SK-N-SH (cell line): ENCODE measurements around the gene CCR5AS.

Experiments used
- CTCF ChIA-PET: fragments of 300-600, 350-600 bp; formaldehyde crosslinking; extraction: SDS; loops from one replicate; lab custom pipeline; 2021; lab: Yijun Ruan, JAX
- POLR2A ChIA-PET: fragments of 350-600 bp; sonication (Branson Sonifier 250); formaldehyde crosslinking; extraction: SDS; loops from one replicate; lab custom pipeline; 2020; ENCODE audit warnings: antibody characterized with exemption, inconsistent platforms; lab: Yijun Ruan, JAX
- DNase-seq: peaks from one replicate; pipeline ENCODE4 v3.0.0; 2012
- H2AFZ ChIP-seq: fragments of 200-600 bp; sonication (generic); 2 replicates; pipeline ENCODE4 v1.8.1; 2016; ENCODE audit warnings: antibody characterized with exemption, mild to moderate bottlenecking, low read depth
- H3F3A ChIP-seq: fragments of 200-600 bp; sonication (generic); replicated peaks from 2 replicates; pipeline ENCODE3; 2016; ENCODE audit warnings: antibody characterized with exemption, mild to moderate bottlenecking; ENCODE audit not compliant: insufficient read depth
- H3K27ac ChIP-seq, 2 experiments: fragments of 200-500 bp in 1 of 2; fragments of 200-600 bp in 1 of 2; sonication (Bioruptor generic) in 1 of 2; sonication (generic), shearing (Covaris generic) in 1 of 2; 2 replicates each; pipeline versions ENCODE4 v1.5.1 to v1.6.1; 2014 to 2016; ENCODE audit warnings: low read depth in 2 of 2, inconsistent platforms in 1 of 2, low read length in 1 of 2, mild to moderate bottlenecking in 1 of 2, mixed read lengths in 1 of 2
- H3K27me3 ChIP-seq: fragments of 200-600 bp; sonication (generic), shearing (Covaris generic); 2 replicates; pipeline ENCODE4 v1.6.1; 2016; ENCODE audit warnings: mixed run types; ENCODE audit not compliant: insufficient read depth
- H3K36me3 ChIP-seq, 2 experiments: fragments of 200-500 bp in 1 of 2; fragments of 200-600 bp in 1 of 2; sonication (Bioruptor generic) in 1 of 2; sonication (generic) in 1 of 2; replicated peaks in 1 of 2; 2 replicates each; pipeline versions ENCODE3 to v1.5.1; 2014 to 2016; ENCODE audit warnings: low read length in 1 of 2, mild to moderate bottlenecking in 1 of 2; ENCODE audit not compliant: insufficient read depth in 2 of 2, control insufficient read depth in 1 of 2
- H3K4me1 ChIP-seq, 2 experiments: fragments of 200-500 bp in 1 of 2; fragments of 200-600 bp in 1 of 2; sonication (Bioruptor generic) in 1 of 2; sonication (generic), shearing (Covaris generic) in 1 of 2; 2 replicates each; pipeline versions ENCODE4 v1.5.1 to v1.6.1; 2014 to 2016; ENCODE audit warnings: low read depth in 1 of 2, low read length in 1 of 2, mixed run types in 1 of 2; ENCODE audit not compliant: insufficient read depth in 2 of 2, control insufficient read depth in 1 of 2
- H3K4me2 ChIP-seq: fragments of 200-600 bp; sonication (generic), shearing (Covaris generic); 2 replicates; pipeline ENCODE4 v1.6.1; 2017; ENCODE audit warnings: mixed run types
- H3K4me3 ChIP-seq, 2 experiments: fragments of 200-500 bp in 1 of 2; fragments of 200-600 bp in 1 of 2; sonication (Bioruptor generic) in 1 of 2; sonication (generic), shearing (Covaris generic) in 1 of 2; 2 replicates each; pipeline versions ENCODE4 v1.5.1 to v1.8.1; 2014 to 2016; ENCODE audit warnings: low read depth in 2 of 2, inconsistent platforms in 1 of 2, low read length in 1 of 2, mild to moderate bottlenecking in 1 of 2, mixed read lengths in 1 of 2, moderate library complexity in 1 of 2
- H3K79me2 ChIP-seq: fragments of 200-600 bp; sonication (generic); 2 replicates; pipeline ENCODE4 v1.8.1; 2017; ENCODE audit warnings: mild to moderate bottlenecking; ENCODE audit not compliant: insufficient read depth
- H3K9ac ChIP-seq: fragments of 200-600 bp; sonication (generic); 2 replicates; pipeline ENCODE4 v1.6.1; 2017; ENCODE audit warnings: mixed run types
- H3K9me2 ChIP-seq: fragments of 200-600 bp; sonication (generic); 2 replicates; pipeline ENCODE4 v1.6.1; 2017; ENCODE audit warnings: mixed run types
- H3K9me3 ChIP-seq: fragments of 200-600 bp; sonication (generic); 2 replicates; pipeline ENCODE4 v1.6.1; 2017; ENCODE audit warnings: mixed run types, mild to moderate bottlenecking, moderate library complexity
- H4K20me1 ChIP-seq: fragments of 200-600 bp; sonication (generic); 2 replicates; pipeline ENCODE4 v1.6.1; 2017; ENCODE audit warnings: mild to moderate bottlenecking, mixed run types; ENCODE audit not compliant: insufficient read depth
- CHD2 ChIP-seq: fragments of 150-350 bp; IDR thresholded peaks from 2 replicates; pipeline ENCODE4 v1.6.1; 2018; ENCODE audit warnings: low read length; ENCODE audit not compliant: partially characterized antibody
- EP300 ChIP-seq, 2 experiments: IDR thresholded peaks; 2 replicates each; pipeline versions ENCODE4 v1.4.0 to v1.6.1; 2012; ENCODE audit warnings: borderline replicate concordance in 1 of 2, low read depth in 1 of 2, low read length in 1 of 2
- EZH2phosphoT487 ChIP-seq: fragments of 200-600 bp; sonication (generic); IDR thresholded peaks from 2 replicates; pipeline ENCODE4 v1.6.1; 2017; ENCODE audit warnings: low read depth, mixed run types, mild to moderate bottlenecking, antibody characterized with exemption, moderate library complexity, borderline replicate concordance
- FOSL2 ChIP-seq: IDR thresholded peaks from 2 replicates; pipeline ENCODE4 v1.4.0; 2012; ENCODE audit warnings: low read depth, mild to moderate bottlenecking, moderate library complexity, borderline replicate concordance
- MXI1 ChIP-seq: IDR thresholded peaks from 2 replicates; pipeline ENCODE4 v1.6.1; 2012; ENCODE audit warnings: mild to moderate bottlenecking, low read depth, low read length, improper control_type of control experiment
- RAD21 ChIP-seq: IDR thresholded peaks from 2 replicates; pipeline ENCODE4 v1.6.1; 2012; ENCODE audit warnings: mild to moderate bottlenecking, low read length
- RFX5 ChIP-seq: IDR thresholded peaks from 2 replicates; pipeline ENCODE4 v1.6.1; 2012; ENCODE audit warnings: mild to moderate bottlenecking, improper control_type of control experiment, low read length
- SIN3A ChIP-seq: IDR thresholded peaks from 2 replicates; pipeline ENCODE4 v1.6.1; 2012; ENCODE audit warnings: low read depth, mild to moderate bottlenecking, low read length, moderate library complexity, borderline replicate concordance
- TAF1 ChIP-seq: IDR thresholded peaks from 2 replicates; pipeline ENCODE4 v1.6.1; 2012; ENCODE audit warnings: low read depth, mild to moderate bottlenecking, low read length, moderate library complexity, borderline replicate concordance
- TCF12 ChIP-seq: IDR thresholded peaks from 2 replicates; pipeline ENCODE4 v1.4.0; 2012
- TEAD4 ChIP-seq: IDR thresholded peaks from 2 replicates; pipeline ENCODE4 v1.4.0; 2012; ENCODE audit warnings: mild to moderate bottlenecking, borderline replicate concordance; ENCODE audit not compliant: insufficient read depth
- WGBS: methylation state at CpG from one replicate; pipeline ENCODE4 v1.1.6; 2017; ENCODE audit warnings: low lambda C conversion rate; 5-methylcytosine and 5-hydroxymethylcytosine counted together
- TF ChIP-seq, protein P1 (sequence below): fragments of 200-600 bp; sonication (generic); IDR thresholded peaks from 2 replicates; pipeline ENCODE4 v1.6.1; 2017; ENCODE audit warnings: antibody characterized with exemption, mild to moderate bottlenecking, moderate library complexity
- TF ChIP-seq, protein P2 (sequence below): IDR thresholded peaks from 2 replicates; pipeline ENCODE4; 2012
- TF ChIP-seq, protein P3 (sequence below): fragments of 150-350 bp; IDR thresholded peaks from 2 replicates; pipeline ENCODE4 v1.6.1; 2017; ENCODE audit warnings: antibody characterized with exemption, low read length, low read depth, borderline replicate concordance
- TF ChIP-seq, protein P4 (sequence below): IDR thresholded peaks from 2 replicates; pipeline ENCODE4 v1.6.1; 2012; ENCODE audit warnings: mild to moderate bottlenecking, low read depth, low read length, moderate library complexity

Gene CCR5AS

DNA sequence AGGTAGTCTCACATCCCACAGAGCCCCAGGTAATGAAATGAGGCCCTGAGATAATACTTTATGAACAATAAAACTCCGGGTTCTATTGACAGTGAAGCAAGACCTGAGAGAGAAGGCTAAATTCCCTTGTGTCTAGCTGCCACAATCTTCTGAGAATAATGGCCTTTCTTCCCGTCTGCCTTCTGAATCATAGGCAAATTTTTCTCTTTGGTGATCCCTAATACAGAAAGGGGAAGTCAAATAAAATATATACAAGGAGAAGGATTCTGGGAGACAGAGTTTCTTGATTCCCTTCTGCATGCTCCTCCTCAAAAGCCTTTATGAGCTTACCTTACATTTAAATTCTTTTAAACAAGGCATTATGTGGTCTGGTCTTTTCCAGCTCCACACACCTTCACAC lies 82.8 kb downstream of the CCR5AS start:
- no peak overlapping the region for H3K4me2 ChIP-seq
- no peaks in the 10 kb centered on the region for H3K9me3 ChIP-seq
- H3K4me1 ChIP-seq = no peaks in the 10 kb centered on the region
- TF ChIP-seq TCF12 = no peak
- TF ChIP-seq, protein P1, sequence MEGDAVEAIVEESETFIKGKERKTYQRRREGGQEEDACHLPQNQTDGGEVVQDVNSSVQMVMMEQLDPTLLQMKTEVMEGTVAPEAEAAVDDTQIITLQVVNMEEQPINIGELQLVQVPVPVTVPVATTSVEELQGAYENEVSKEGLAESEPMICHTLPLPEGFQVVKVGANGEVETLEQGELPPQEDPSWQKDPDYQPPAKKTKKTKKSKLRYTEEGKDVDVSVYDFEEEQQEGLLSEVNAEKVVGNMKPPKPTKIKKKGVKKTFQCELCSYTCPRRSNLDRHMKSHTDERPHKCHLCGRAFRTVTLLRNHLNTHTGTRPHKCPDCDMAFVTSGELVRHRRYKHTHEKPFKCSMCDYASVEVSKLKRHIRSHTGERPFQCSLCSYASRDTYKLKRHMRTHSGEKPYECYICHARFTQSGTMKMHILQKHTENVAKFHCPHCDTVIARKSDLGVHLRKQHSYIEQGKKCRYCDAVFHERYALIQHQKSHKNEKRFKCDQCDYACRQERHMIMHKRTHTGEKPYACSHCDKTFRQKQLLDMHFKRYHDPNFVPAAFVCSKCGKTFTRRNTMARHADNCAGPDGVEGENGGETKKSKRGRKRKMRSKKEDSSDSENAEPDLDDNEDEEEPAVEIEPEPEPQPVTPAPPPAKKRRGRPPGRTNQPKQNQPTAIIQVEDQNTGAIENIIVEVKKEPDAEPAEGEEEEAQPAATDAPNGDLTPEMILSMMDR = no peak
- TF ChIP-seq, protein P2, sequence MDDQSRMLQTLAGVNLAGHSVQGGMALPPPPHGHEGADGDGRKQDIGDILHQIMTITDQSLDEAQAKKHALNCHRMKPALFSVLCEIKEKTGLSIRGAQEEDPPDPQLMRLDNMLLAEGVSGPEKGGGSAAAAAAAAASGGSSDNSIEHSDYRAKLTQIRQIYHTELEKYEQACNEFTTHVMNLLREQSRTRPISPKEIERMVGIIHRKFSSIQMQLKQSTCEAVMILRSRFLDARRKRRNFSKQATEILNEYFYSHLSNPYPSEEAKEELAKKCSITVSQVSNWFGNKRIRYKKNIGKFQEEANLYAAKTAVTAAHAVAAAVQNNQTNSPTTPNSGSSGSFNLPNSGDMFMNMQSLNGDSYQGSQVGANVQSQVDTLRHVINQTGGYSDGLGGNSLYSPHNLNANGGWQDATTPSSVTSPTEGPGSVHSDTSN = no peak
- TF ChIP-seq CHD2 = no peak
- no peak for TF ChIP-seq TAF1
- TF ChIP-seq, protein P3, sequence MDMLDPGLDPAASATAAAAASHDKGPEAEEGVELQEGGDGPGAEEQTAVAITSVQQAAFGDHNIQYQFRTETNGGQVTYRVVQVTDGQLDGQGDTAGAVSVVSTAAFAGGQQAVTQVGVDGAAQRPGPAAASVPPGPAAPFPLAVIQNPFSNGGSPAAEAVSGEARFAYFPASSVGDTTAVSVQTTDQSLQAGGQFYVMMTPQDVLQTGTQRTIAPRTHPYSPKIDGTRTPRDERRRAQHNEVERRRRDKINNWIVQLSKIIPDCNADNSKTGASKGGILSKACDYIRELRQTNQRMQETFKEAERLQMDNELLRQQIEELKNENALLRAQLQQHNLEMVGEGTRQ = no peak
- TF ChIP-seq EP300 (IDR thresholded peaks at IDR 0.05; ENCODE audit: borderline replicate concordance in 1 of 2, low read depth in 1 of 2, low read length in 1 of 2) = no peak
- TF ChIP-seq, protein P4, sequence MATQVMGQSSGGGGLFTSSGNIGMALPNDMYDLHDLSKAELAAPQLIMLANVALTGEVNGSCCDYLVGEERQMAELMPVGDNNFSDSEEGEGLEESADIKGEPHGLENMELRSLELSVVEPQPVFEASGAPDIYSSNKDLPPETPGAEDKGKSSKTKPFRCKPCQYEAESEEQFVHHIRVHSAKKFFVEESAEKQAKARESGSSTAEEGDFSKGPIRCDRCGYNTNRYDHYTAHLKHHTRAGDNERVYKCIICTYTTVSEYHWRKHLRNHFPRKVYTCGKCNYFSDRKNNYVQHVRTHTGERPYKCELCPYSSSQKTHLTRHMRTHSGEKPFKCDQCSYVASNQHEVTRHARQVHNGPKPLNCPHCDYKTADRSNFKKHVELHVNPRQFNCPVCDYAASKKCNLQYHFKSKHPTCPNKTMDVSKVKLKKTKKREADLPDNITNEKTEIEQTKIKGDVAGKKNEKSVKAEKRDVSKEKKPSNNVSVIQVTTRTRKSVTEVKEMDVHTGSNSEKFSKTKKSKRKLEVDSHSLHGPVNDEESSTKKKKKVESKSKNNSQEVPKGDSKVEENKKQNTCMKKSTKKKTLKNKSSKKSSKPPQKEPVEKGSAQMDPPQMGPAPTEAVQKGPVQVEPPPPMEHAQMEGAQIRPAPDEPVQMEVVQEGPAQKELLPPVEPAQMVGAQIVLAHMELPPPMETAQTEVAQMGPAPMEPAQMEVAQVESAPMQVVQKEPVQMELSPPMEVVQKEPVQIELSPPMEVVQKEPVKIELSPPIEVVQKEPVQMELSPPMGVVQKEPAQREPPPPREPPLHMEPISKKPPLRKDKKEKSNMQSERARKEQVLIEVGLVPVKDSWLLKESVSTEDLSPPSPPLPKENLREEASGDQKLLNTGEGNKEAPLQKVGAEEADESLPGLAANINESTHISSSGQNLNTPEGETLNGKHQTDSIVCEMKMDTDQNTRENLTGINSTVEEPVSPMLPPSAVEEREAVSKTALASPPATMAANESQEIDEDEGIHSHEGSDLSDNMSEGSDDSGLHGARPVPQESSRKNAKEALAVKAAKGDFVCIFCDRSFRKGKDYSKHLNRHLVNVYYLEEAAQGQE = no peak
- TF ChIP-seq EZH2phosphoT487 = no peak
- TF ChIP-seq RAD21 = no peak
- no peak for TF ChIP-seq MXI1
- no peak for TF ChIP-seq TEAD4
- no peak for TF ChIP-seq RFX5
- TF ChIP-seq SIN3A = no peak
- no peak for TF ChIP-seq FOSL2
- no peak overlapping the region for H2AFZ ChIP-seq
- H3F3A ChIP-seq = no peaks in the 10 kb centered on the region
- no peak overlapping the region for H3K9ac ChIP-seq
- no peaks in the 10 kb centered on the region for H3K9me2 ChIP-seq
- H3K27ac ChIP-seq = no peak overlapping the region
- 0% methylated on average over 2 of the region's 2 CpGs for WGBS
- no peaks in the 10 kb centered on the region for H4K20me1 ChIP-seq
- POLR2A ChIA-PET = no interaction called here
- DNase-seq = no peak
- H3K4me3 ChIP-seq = no peak overlapping the region
- H3K79me2 ChIP-seq = no peaks in the 10 kb centered on the region
- no peaks in the 10 kb centered on the region; the same call in 1 of the 2 replicates for H3K27me3 ChIP-seq
- H3K36me3 ChIP-seq = no peaks in the 10 kb centered on the region
- CTCF ChIA-PET = no interaction called here
